Loucy (cell line): ENCODE measurements around the gene PDS5B.

Source experiments
- CTCF ChIP-seq: fragments of 200-600 bp; sonication (generic); conservative IDR thresholded peaks from 2 replicates; pipeline ENCODE4 v1.5.1; 2014; ENCODE audit warnings: mild to moderate bottlenecking, antibody characterized with exemption, low read length
- EZH2phosphoT487 ChIP-seq: fragments of 200-600 bp; IDR thresholded peaks from 2 replicates; pipeline ENCODE4 v1.6.1; 2018; ENCODE audit warnings: antibody characterized with exemption, mild to moderate bottlenecking, moderate library complexity, borderline replicate concordance

- TF ChIP-seq CTCF (no peak), EZH2phosphoT487 (no peak)
Observed at GRCh38 chr13:32791545-32792172, 205.4 kb downstream of the PDS5B start.
